ENCODE measurements around the gene ALG12. TPM values are rescaled to one million over a fixed set of nuclear protein-coding genes. Genes with fewer than 3 reads are reported as not detected.

The ALG12 gene
- polyA plus RNA-seq, 3 donors = 7.2 to 9.5 (median 9.0) TPM

DNA sequence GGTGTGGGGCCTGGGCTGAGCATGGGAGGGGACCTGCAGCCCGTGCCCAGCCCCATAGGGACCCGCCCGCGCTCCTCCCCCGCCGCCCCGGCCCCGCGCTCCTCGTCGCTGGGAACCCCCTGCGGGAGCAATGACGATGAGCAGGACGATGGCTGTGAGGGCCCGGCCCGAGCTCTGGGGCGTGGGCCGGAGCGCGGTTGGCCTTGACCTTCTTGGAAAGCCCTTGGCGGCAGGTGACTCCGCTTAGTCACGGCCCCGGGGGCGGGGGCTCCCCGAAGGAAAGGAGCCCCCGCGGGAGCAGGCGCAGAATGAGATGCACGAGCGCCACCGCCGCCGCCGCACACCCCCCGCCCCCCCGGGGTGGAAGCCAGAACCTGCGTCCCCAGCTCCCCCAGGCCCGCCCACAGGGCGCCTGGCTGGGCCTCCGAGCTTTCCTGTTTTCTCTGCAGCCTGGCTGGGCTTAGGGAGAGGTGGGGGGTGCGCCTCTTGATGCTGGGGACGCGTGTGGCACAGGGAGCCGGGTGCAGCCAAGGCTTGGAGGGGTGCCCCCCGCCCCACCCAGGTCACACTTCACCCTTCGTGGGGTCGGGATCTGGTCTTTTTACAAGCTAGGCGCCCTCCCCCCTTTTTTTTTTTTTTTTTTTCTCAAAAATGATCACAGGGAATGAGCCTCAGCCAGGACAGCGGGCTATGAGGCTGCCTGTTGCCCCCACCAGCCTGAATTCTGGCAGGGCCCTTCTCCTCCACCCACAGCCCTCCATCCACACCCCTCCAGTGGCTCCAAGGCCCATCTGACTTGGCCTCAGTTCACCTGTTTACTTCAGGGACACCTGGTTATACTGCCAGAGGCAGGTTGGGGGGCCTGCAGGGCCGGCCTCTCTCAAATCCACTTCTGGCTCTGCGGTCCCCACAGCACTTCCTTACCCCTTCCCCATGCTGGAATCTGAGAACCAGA lies 18.1 kb upstream of the ALG12 start:
- DNase-seq = peak; percentile 98 to 99 (median 99)
- no peaks in the 10 kb centered on the region for H4K20me1 ChIP-seq (ENCODE audit: insufficient read depth, low read length)
- H3K4me1 Mint-ChIP-seq = peaks cover 28% of the 10 kb centered on the region
- peak overlapping the region; percentile 77 to 93 (median 87) for H3K27ac Mint-ChIP-seq
- peaks cover 0 to 7% (median 5%) of the 10 kb centered on the region in 7 donors for H3K9me3 Mint-ChIP-seq
- H3K4me3 ChIP-seq (replicated peaks in 1 of 3; ENCODE audit: low read depth in 2 of 3, low read length in 3 of 3) = peak overlapping the region; percentile 0 to 68 (median 39)
- H3K27ac ChIP-seq (ENCODE audit: low read depth in 1 of 2, low read length in 2 of 2) = peak overlapping the region; percentile 84 to 92
- TF ChIP-seq, protein P1, sequence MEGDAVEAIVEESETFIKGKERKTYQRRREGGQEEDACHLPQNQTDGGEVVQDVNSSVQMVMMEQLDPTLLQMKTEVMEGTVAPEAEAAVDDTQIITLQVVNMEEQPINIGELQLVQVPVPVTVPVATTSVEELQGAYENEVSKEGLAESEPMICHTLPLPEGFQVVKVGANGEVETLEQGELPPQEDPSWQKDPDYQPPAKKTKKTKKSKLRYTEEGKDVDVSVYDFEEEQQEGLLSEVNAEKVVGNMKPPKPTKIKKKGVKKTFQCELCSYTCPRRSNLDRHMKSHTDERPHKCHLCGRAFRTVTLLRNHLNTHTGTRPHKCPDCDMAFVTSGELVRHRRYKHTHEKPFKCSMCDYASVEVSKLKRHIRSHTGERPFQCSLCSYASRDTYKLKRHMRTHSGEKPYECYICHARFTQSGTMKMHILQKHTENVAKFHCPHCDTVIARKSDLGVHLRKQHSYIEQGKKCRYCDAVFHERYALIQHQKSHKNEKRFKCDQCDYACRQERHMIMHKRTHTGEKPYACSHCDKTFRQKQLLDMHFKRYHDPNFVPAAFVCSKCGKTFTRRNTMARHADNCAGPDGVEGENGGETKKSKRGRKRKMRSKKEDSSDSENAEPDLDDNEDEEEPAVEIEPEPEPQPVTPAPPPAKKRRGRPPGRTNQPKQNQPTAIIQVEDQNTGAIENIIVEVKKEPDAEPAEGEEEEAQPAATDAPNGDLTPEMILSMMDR (IDR thresholded peaks at IDR 0.05) = no peak
- under 1% methylated on average over 36 of the region's 52 CpGs for WGBS (ENCODE audit: insufficient coverage)
- no peaks in the 10 kb centered on the region for H3K36me3 ChIP-seq (replicated peaks in 1 of 2; ENCODE audit: control insufficient read depth in 1 of 2, insufficient read depth in 2 of 2, low read length in 2 of 2)
- peaks cover 0 to 8% (median 6%) of the 10 kb centered on the region in 3 donors for H3K27me3 Mint-ChIP-seq (ENCODE audit: low read depth in 3 of 3)
- intact Hi-C loops (cut with micrococcal nuclease) = loop anchor here in 1 of 2 donors (1.0 to 10.0 kb wide), 3 partner anchors 22 to 599 kb away; partner anchors contain the start of gene TYMP
- peaks cover 39 to 43% of the 10 kb centered on the region in 2 donors for H3K4me1 ChIP-seq (ENCODE audit: control insufficient read depth in 1 of 2, insufficient read depth in 2 of 2, low read length in 2 of 2)
- peaks cover 2 to 5% of the 10 kb centered on the region in 2 donors for H3K36me3 Mint-ChIP-seq
- peak overlapping the region; percentile 76 for H3K4me2 ChIP-seq (replicated peaks; ENCODE audit: extremely low read depth, low read length, poor library complexity, severe bottlenecking)
- H3K27me3 ChIP-seq (ENCODE audit: control insufficient read depth in 2 of 2, insufficient read depth in 2 of 2, low read length in 2 of 2) = no peaks in the 10 kb centered on the region
- H3K9me3 ChIP-seq (replicated peaks in 1 of 2; ENCODE audit: control insufficient read depth in 1 of 2, insufficient read depth in 1 of 2, low read length in 2 of 2) = no peaks in the 10 kb centered on the region
- peak overlapping the region; percentile 71 for H3K9ac ChIP-seq (ENCODE audit: insufficient read depth, low read length, poor library complexity, severe bottlenecking)
- H2AFZ ChIP-seq (ENCODE audit: insufficient read depth, low read depth, low read length, poor library complexity, severe bottlenecking) = no peak overlapping the region
- H3K4me3 Mint-ChIP-seq = peak overlapping the region; percentile 63 to 72
- H3K79me2 ChIP-seq (ENCODE audit: insufficient read depth, low read length) = peaks cover 6% of the 10 kb centered on the region

- H2AFZ ChIP-seq (ENCODE audit: insufficient read depth, low read depth, low read length, poor library complexity, severe bottlenecking) = no peak overlapping the region
- H3K4me3 ChIP-seq (replicated peaks in 1 of 3; ENCODE audit: low read depth in 2 of 3, low read length in 3 of 3) = no peak overlapping the region
- Mint-ChIP-seq H3K4me3 (peak overlapping the region in 1 of 2 donors; percentile 26), H3K27ac (peak overlapping the region in 5 of 7 donors; percentile 63 to 89 (median 84)), H3K27me3 (ENCODE audit: low read depth in 3 of 3) (peaks cover 0 to 6% (median 5%) of the 10 kb centered on the region in 3 donors), H3K9me3 (peaks cover 0 to 3% (median 0%) of the 10 kb centered on the region in 7 donors), H3K4me1 (peaks cover 35% of the 10 kb centered on the region), H3K36me3 (peaks cover 2 to 5% of the 10 kb centered on the region in 2 donors)
- peak overlapping the region; percentile 92 to 99 for H3K27ac ChIP-seq (ENCODE audit: low read depth in 1 of 2, low read length in 2 of 2)
- DNase-seq = peak; percentile 34 to 59 (median 42)
- peaks cover 46 to 50% of the 10 kb centered on the region in 2 donors for H3K4me1 ChIP-seq (ENCODE audit: control insufficient read depth in 1 of 2, insufficient read depth in 2 of 2, low read length in 2 of 2)
- peaks cover 6% of the 10 kb centered on the region for H3K79me2 ChIP-seq (ENCODE audit: insufficient read depth, low read length)
- no peaks in the 10 kb centered on the region for H3K9me3 ChIP-seq (replicated peaks in 1 of 2; ENCODE audit: control insufficient read depth in 1 of 2, insufficient read depth in 1 of 2, low read length in 2 of 2)
- H3K27me3 ChIP-seq (ENCODE audit: control insufficient read depth in 2 of 2, insufficient read depth in 2 of 2, low read length in 2 of 2) = no peaks in the 10 kb centered on the region
- peaks cover 3% of the 10 kb centered on the region for H4K20me1 ChIP-seq (ENCODE audit: insufficient read depth, low read length)
- no CpG with 5 or more reads among the region's 16 CpGs for WGBS (ENCODE audit: insufficient coverage)
- TF ChIP-seq, protein P1 (IDR thresholded peaks at IDR 0.05) = no peak
- no peaks in the 10 kb centered on the region for H3K36me3 ChIP-seq (replicated peaks in 1 of 2; ENCODE audit: control insufficient read depth in 1 of 2, insufficient read depth in 2 of 2, low read length in 2 of 2)
- peak overlapping the region; percentile 78 for H3K4me2 ChIP-seq (replicated peaks; ENCODE audit: extremely low read depth, low read length, poor library complexity, severe bottlenecking)
- no peak overlapping the region for H3K9ac ChIP-seq (ENCODE audit: insufficient read depth, low read length, poor library complexity, severe bottlenecking)
- intact Hi-C loops (cut with micrococcal nuclease) = loop anchor here (2.0 to 10.0 kb wide), 2 partner anchors 35 to 599 kb away; partner anchors contain the start of gene TYMP (in 1 of the 2)
Observed at GRCh38 chr22:49935561-49935960, 17.3 kb upstream of the ALG12 start.

Data from CD14-positive monocyte (primary cell).